Fibroblast of skin of left quadriceps (primary cell): ENCODE results near the gene PEAR1.

Experiments used
- DNase-seq, 2 experiments: peaks; one replicate each; pipeline ENCODE4 v3.0.0-alpha.2; 2013; ENCODE audit warnings: low read depth in 2 of 2

The PEAR1 gene

DNA sequence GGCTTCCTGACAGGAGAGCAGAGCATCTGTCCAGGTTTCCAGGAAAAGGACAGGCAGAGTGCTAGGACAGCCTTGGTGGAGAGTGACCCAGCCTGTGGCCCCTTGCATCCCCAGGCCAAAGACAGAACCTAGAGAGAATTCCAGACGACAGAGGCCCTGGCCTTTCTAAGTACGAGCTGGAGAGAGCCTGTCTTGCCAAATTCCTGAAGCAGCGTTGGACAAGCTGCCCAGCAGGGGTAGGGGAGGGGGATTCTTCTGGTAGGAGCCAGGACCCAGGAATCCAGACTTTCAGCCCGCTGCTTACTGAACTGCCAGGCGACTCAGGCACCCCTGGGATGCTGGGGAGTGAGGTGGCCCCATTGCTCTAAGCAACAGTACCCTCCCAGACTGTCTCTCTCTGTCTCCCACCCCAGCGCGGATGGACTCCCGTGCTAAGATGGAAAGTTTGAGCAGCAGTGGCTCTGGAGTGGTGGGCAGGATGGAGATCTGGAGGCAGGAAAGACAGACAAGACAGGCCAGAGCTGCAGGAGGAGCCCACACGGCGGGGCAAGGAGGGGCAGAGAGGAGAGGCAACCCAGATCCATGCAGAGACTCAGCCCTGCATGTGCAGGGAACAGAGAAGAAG lies 8.8 kb upstream of the PEAR1 start:
- DNase-seq: no peak

DNA sequence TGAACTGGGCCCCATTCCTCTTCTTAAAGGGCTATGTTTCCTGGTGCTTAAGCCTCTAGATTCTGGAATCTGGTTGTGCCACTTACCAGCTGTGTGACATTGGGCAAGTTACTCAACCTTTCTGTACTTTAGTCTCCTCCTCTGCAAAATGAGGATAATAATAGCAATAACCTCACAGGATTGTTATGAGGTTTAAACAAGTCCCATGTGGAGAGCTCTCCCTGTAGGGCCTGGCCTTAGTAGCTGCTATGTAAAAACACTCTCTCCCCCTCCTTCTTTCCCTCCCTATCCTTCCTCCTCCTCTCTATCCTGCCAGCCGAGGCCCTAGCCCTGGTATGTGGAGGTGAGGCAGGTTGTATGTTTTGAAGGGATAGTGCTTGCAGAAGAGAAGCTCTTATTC lies 8.2 kb upstream of the PEAR1 start:
- no peak for DNase-seq

DNA sequence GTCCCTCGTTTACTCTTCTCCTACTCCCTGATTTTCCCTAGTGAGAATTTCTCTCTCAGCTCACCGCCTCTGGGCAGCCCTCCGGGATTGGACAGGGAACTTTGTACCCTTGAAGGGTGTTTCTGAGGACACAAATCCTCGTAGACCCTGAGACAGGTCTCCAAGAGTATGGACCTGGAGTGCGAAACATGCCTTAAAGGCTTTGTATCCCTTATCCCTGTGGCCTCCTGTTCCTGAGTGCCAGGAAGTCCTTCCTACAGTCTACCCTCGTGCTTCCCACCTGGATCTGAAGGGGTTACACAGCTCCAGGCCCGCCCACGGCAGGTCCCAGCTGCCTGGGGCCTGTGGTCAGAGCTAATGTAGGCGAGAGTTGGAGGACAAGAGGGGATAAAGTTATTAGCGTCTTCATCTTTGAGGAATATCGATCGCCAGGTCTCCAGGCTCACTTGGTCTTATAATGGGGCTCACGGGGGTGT lies 7.6 kb upstream of the PEAR1 start:
- DNase-seq: no peak

DNA sequence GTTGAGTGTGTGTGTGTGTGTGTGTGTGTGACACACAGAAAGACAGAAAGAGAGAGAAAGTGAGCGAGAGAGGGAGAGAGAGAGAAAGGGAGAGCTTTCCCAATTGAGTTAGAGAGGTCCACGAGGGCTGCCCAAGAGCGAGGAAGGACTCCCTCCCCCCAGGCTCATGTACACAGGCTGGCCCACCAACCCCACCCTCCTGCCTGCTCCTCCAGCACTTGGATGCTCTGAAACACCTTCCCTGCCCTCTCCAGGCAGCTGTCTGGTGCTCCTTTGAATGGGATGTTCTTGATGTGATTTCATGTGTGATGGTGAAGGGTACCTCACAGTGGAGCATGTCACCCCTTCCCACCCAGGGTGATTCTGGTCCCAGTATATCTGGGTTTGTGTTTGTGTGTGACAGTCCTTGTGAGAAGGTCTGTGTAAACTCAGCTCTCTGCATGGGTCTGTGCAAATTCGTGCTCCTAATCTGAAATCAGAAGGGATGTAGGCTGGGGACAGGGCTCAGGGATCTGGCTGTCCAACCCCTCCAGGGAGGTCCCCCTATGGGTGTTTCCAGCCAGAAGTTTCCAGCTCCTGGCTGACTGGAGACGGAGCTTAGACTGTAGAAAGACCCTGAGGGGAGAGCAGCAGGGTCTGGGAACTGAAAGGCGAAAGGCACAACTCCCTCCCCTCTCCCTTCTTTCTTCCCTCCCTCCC lies 6.8 kb upstream of the PEAR1 start:
- no peak for DNase-seq

DNA sequence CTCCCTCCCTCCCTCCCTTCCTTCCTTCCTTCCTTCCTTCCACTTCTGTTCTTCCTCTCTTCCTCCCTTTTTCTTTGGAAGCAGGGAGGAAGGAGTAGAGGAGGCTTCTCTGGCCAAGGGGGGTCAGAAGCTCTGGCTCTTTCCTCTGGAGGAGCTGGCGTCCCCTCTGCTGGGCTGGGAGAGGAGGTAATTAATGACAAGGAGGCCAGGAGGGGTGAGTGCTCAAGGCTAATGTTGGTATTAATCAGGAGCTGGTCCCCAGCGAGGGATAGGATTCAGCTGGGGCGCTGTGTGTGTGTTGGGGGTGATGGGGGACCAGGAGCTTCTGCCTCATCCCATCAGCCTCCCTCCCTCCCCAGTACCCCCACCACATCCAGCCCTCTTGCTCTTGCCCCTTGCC lies 6.2 kb upstream of the PEAR1 start:
- DNase-seq: no peak

DNA sequence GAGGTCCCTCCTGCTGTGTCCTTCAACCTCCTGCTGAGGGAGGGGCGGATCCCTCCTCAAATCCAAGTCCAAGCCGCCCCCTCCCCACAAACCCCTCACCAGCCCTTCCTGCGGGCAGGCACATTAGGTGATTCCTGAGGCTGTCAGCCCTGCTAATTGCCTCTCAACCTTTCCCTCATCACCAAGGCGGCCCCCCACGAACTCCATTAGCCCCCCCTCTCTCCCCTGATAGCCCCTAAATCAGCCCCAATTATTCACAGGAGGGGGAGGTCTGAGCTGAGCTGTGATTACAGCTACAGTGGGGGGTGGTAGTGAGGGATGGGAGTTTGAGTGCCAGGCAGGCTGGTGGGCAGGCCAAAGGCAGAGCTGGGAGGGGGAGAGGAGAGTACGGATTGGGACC lies 5.8 kb upstream of the PEAR1 start:
- no peak for DNase-seq

DNA sequence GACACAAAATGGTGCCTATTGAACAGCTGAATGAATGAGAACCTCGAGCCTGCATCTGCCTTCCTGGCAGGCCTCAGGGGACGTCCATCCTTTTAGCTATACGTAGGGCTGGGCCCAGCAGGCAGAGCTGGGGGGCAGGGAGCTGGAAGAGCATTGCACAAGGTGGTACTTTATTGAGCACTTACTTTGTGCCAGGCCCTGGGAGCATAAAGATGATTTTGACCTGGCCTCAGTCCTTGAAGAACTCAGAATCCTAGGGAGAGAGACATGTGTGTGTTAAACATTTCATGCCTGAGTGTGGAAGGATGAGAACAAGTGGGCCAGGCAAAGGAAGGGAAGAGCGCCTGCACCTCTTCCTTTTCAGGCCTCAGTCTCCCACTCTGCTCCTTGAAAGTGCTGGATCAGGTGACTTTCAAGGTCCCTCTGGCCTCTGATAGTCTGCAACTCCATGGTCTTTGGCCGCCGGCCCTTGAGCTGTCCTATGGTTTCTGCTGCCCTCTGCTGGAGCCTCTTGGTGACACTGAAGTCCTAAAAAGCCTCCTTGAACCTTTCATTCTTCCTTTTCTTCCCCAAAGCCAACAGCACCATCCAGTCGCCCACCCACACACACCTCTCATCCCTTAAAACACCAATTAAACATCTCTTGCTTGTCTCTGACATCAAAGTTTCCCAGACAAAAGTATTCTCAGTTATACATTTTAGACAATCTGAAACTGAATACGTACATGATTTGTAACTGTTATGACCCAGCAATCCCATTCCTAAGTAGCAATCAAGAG lies 3.5 kb upstream of the PEAR1 start:
- DNase-seq: no peak

DNA sequence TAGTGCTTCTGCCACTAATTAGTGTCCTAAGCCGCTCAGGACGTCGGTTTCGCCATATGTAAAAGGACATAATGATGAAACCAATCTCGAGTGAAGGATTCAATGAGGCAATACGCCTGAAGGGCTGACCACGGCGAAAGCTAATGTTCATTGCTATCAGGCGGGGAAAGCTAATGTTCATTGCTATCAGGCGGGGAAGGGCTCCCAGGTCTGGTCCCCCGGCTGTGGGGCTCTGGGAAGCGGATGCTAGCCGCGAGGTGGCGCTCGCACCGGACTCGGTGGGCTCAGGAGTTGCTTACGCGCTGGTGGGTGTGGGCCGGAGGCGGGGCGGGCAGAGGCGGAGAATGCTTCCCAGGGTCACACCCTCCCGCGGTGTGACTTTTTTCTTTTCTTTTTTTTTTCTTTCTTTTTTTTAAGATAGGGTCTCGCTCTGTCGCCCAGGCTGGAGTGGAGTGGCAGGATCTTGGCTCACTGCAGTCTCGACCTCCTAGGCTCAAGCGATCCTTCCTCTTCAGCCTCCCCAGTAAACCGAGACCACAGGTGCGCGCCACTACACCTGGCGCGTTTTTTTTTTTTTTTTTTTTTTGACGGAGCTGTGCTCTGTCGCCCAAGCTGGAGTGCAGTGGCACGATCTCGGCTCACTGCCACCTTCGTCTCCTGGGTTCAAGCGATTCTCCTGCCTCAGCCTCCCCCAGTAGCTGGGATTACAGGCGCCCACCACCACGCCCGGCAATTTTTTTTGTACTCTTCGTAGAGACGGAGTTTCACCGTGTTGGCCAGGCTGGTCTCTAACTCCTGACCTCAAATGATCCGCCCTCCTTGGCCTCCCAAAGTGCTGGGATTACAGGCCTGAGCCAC lies 1.1 kb upstream of the PEAR1 start:
- peak; percentile 73 to 74 for DNase-seq

DNA sequence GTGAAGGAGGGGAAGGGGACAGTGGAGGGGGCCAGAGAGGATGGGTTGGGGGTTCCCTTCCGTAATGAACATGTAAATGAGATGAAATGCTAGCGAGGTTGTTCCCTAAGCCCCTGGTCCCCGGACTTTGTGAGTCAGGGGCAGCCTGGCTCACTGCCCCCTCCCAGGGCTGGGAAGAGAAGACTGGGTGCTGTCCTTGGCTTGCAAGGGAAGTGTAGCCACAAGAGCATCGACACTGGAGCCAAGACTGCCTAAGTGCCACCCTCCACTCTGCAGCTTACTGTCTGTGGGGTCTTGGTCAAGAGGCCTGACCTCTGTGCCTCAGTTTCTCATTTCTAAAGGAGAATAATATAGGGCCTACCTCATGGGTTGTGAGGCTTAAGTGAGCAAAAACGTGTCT lies 483 bp downstream of the PEAR1 start:
- no peak for DNase-seq

DNA sequence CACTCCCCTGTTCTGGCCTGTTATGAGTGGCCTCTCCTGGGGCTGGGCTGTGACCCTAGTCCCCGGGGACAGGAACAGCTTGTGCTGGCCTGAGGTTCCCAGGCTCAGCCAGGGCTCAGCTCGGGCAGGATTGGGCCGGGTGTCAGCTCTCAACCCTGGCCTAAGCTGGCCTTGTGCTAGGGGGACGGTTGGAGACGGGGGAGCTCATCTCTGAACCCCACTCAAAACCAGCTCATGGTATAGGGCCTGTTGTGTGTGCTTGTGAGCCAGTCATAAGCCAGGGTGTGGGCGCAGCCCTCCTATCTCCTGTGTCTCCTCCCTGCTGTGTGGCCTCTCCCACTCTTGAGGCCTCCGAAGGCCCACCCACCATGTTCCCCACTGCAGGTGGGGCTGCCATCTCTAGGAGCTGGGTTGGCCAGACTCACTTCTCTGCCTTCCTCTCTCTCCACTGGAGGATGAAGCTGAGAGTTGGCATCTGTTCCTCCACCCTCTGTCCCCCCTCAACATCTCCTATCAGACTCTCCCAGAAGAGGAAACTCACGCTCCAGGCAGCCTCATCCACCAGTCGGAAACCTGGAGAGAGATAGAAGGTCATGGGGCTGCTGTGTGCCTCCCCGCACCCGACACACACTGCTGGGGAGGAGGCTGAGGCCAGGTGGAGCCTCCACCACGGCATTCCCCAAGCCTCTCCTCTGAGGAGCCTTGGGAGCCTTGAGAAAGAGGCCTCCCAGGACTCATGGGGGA lies 1.4 kb downstream of the PEAR1 start:
- DNase-seq: no peak

DNA sequence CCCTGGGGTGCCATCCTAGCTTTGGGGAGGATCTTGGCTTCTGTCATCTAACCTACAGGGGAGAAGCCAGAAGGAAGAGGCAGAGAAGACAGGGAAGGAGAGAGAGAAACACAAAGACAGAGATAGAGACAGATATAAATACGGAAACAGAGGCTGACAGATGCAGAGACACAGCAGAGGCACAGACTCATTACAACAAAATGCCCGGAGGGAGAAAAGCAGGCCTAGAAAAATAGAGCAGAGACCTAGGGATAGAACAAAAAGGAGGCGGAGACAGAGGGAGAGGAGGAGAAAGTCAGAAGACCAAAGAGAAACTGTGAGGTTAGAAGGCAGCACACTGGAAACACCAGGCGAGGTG lies 1.9 kb downstream of the PEAR1 start:
- DNase-seq: no peak

DNA sequence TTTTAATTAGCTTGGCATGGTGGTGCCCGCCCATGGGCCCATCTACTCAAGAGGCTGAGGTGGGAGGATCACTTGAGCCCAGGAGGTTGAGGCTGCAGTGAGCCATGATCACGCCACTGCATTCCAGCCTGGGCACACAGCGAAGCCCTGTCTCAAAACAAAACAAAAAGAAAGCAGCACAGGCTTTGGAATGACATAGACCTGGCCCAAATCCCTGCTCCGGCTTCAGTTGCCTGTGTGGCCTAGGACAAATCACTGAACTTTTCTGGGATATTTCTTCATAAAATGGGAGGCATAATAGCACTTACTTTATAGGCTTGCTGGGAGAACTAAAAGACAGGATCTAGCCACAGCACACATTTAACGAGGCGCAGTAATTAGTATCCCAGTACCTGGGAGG lies 2.4 kb downstream of the PEAR1 start:
- no peak for DNase-seq

DNA sequence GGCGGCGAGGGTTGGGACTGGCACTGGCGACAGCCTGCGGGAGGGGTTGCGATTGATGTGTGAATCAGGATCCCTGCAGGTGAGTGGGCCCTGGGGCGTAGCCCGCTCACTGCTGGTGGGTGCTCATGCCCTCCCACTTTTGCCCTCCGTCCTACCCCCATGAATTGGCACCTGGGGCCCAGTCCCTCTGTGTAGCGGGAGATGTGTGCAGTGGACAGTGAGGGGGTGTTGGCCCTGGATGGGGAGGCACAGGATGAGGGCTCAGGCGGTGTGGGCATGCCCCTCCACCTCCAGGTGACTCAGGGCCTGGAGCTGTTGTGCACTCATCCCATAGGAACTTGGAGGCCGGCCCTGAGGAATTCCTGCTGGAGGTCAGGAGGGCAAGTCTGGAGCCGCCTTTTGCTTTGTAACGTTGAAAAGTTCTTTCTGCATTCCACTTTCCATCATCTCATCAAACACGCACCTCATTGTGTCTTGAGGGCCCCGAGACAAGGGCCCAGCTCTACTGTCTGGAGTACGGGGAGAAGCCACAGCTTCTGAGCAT lies 3.0 kb downstream of the PEAR1 start:
- peak; percentile 70 to 72 for DNase-seq

DNA sequence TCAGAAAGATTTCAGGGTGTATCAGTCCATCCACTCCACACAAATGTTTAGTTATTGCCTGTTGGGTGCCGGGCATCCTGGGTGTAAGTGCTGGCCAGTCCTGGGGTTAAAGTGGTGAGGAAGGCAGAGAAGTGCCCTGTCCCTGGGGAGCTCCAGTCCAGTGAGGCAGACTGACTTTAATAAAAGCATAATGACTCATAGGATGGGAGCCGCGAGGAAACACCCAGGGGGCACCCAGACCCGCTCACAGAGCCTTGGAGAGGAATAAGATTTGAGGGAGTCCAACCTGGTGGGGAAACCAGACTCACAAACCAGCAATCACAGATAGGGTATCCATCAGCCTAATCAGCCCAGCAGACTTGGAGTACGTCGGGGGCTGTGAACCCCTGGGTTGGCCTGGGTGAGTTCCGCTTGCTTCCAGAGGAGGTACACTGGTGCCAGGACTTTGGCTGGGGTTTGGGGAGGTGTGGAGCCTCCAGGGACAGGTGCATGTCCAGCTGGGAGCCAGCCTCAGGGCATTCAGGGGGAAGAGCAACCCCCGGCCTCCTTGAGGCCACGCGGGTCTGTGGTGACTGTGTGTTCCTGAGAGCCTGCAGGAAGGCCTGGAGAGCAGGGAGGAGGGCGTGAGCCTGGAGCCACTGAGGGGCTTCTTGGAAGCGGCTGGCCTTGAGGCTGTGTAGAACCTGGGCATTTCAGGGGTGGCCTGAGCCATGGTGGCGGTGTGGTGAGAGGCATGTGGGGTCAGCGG lies 3.7 kb downstream of the PEAR1 start:
- no peak for DNase-seq

DNA sequence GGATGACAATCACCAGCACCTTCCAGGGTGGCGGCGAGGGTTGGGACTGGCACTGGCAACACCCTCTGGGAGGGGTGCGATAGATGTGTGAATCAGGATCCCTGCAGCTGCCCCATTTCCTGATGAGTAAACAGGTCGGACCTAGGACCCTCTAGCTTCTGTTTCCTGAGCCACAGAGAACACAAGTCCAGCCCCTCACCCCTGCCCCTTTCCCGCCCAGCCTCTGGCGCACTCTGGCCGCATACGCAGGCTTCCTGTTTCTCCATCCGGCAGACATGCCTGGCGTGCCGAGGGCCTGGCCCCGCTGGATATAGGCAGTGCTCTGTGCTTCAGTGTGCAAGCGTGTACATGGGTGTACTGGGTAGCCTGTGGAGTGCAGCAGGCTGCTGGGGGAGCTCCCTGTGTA lies 4.6 kb downstream of the PEAR1 start:
- no peak for DNase-seq

DNA sequence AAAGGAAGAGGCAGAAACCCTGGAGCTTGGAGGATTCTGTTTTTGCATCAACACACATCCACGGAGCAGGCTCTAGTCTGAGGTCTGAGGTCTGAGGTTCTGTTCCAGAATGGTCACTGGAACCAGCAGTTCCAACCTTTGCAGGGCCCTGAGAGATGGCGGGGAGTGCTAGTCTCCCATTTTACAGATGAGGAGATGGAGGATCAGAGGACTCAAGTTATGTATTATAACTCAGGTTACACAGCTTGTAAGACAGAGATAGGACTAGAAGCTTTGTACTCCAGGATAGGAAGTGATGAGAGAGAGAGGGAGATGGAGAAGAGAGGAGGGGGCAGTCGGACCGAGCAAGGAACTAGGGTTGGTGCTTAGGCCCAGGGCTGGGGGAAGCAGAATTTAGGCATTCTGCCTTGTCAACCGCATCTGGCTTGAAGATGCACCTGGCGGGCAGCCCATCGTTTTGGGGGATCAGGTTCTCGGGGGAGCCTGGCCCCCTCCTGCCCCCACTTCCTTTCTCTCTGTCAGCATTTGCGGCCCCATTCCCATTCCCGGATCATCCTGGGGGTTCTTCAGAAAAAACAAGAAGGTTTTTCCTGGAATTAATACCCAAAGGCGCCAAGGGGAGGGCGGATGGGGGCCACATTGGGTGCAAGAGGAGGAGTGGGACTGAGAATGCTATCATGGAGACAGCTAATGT lies 5.6 kb downstream of the PEAR1 start:
- no peak for DNase-seq

DNA sequence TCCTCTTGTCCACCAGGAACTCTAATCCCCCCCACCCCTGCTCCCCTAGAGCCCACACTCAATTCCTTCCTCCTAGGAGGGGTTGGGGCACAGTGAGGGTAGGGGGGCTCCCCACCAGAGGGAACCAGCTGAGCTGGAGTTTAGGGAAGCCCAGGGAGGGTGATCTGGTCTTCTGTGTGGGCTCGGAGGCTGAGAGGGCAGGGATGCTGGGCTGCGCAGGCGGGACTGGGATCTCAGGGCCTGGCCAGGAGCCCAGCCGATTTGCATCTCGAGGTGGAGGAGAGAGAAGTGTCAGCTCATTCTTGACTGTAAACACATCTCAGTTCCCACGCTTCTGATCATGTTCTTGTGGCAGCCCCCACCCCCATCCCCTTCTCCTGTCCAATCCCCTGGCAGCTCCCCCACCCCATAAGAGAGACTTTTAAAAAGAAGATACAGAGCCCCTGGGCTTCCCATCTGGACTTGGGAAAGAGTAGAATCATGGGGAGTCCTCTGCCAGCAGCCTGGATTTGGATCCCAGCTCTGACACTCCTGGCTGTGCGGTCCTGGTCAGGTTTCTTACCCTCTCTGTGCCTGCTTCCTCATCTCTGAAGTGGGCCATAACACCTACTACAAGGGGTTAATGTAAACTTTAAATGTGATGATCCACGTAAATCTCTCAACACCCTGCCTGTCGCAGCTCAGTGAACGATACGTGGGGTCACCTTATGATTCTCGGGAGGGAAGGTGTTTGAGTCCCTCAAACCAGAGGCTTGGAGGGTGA lies 6.6 kb downstream of the PEAR1 start:
- DNase-seq: peak in 1 of 2 experiments; percentile 40

DNA sequence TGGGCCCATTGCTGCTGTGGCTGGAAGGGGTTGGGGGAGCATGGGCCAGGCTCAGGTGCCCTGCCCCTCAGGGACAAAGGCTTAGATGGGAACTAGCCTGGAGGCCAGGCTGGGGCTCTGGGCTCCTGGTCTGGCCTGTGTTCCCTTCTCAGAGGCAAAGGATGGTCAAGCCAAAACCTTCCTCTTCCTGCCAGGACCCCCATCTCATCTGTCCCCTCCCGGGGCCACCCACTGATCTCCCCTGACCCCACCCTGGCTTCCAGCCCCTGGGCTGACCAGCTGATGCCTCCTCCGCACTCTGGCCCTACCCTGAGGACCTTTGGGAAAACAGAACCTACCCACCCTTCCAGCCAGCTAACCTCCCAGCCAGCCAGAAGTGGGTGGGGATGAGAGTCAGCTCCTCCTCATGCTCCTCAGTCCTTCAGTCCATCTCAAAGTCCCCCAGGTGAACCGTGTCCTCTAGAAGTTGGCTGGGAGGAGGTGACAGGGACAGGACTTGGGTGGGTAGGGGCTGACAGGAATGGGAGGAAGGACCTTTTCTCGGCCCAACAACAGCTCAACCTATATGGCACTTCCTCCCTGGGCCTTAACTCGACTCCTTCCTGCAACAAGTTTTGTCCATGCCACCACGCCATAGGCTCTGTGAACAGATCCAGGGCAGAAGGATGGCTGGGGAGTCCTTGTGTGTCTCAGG lies 7.5 kb downstream of the PEAR1 start:
- no peak for DNase-seq

DNA sequence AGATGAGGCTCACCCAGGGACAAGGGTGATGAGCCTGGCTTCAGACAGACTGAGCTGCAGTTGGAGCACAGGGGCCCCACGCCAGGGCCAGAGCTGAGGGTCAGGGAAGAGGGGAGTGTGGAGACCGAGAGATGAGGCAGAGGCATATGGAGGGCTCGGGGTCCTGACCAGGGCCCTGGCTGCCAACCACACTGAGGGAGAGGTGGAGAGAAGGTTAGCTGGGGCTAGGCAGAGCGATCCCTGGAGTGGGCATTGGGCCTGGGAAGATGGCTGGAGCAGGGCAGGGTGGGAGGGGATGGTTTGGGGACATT lies 8.0 kb downstream of the PEAR1 start:
- no peak for DNase-seq
